Fibroblast of lung (primary cell): ENCODE results near the gene CALD1.

Experiments used
- EZH2 ChIP-seq: IDR thresholded peaks from 2 replicates; pipeline ENCODE4 v1.5.1; 2012; ENCODE audit warnings: low read length, control low read depth, mild to moderate bottlenecking; ENCODE audit errors: missing control alignments
- TF ChIP-seq, protein P1 (sequence below), 2 donors: IDR thresholded peaks in 1 of 2; conservative IDR thresholded peaks in 1 of 2; 1 replicate in 1 of 2; 2 replicates in 1 of 2; pipeline ENCODE4 v1.5.1; 2011 to 2012; ENCODE audit warnings: low read length in 2 of 2, control low read depth in 1 of 2, inconsistent platforms in 1 of 2, low read depth in 1 of 2, mild to moderate bottlenecking in 1 of 2

DNA sequence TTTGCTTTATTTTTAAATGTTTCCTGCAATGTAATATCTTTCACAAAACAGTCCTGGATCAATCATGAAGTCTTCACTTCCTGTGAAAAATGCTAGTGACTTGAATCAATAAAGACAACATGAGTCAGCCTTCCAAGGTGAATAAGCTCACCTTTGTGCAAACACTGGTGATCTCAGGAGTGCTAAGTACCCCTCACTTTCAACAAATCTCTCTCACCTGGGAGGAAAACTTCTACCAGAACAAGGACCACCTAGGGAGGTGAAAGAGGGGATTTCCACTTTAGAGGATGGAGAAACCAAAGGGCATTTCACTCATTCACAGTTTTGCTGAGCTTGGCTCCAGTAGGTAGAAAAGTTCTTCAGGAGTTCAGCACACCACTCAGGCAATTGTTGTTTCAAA, 64.8 kb downstream of the CALD1 start:
- TF ChIP-seq, protein P1, sequence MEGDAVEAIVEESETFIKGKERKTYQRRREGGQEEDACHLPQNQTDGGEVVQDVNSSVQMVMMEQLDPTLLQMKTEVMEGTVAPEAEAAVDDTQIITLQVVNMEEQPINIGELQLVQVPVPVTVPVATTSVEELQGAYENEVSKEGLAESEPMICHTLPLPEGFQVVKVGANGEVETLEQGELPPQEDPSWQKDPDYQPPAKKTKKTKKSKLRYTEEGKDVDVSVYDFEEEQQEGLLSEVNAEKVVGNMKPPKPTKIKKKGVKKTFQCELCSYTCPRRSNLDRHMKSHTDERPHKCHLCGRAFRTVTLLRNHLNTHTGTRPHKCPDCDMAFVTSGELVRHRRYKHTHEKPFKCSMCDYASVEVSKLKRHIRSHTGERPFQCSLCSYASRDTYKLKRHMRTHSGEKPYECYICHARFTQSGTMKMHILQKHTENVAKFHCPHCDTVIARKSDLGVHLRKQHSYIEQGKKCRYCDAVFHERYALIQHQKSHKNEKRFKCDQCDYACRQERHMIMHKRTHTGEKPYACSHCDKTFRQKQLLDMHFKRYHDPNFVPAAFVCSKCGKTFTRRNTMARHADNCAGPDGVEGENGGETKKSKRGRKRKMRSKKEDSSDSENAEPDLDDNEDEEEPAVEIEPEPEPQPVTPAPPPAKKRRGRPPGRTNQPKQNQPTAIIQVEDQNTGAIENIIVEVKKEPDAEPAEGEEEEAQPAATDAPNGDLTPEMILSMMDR (conservative IDR thresholded peaks at IDR 0.05 in 1 of 2, IDR thresholded peaks at IDR 0.05 in 1 of 2; ENCODE audit: low read depth in 1 of 2, low read length in 2 of 2) = no peak
- no peak for TF ChIP-seq EZH2
